PC-3 (cell line): ENCODE results near the gene TOM1L2.

Source experiments
- CTCF ChIP-seq: fragments of 300-600 bp; sonication (generic); conservative IDR thresholded peaks from 2 replicates; pipeline ENCODE4 v1.5.1; 2017; ENCODE audit warnings: antibody characterized with exemption, low read depth, mild to moderate bottlenecking, low read length
- EZH2 ChIP-seq: fragments of 300-600 bp; sonication (generic); IDR thresholded peaks from one replicate; pipeline ENCODE4 v1.6.1; 2017; ENCODE audit warnings: antibody characterized with exemption, mild to moderate bottlenecking, low read length; ENCODE audit not compliant: unreplicated experiment
- EZH2phosphoT487 ChIP-seq: fragments of 300-600 bp; sonication (generic); IDR thresholded peaks from 2 replicates; pipeline ENCODE4 v1.6.1; 2018; ENCODE audit warnings: mild to moderate bottlenecking, antibody characterized with exemption, low read length, borderline replicate concordance

GRCh38 chr17:17987901-17988300, 15.7 kb upstream of the TOM1L2 start:
- TF ChIP-seq CTCF = no peak
- no peak for TF ChIP-seq EZH2
- TF ChIP-seq EZH2phosphoT487 = no peak
